AG09309 (cell line): ENCODE results near the gene CST7.

Source experiments
- DNase-seq: peaks from one replicate; pipeline ENCODE4 v3.0.0-alpha.2; 2010; ENCODE audit warnings: low read depth
- H3K4me3 ChIP-seq: 2 replicates; pipeline ENCODE4 v1.5.1; 2011; ENCODE audit warnings: mild to moderate bottlenecking, low read depth, low read length, moderate library complexity; ENCODE audit not compliant: control insufficient read depth
- CTCF ChIP-seq: IDR thresholded peaks from 2 replicates; pipeline ENCODE4 v1.5.1; 2011; ENCODE audit warnings: mild to moderate bottlenecking, low read depth, low read length, inconsistent platforms; ENCODE audit not compliant: insufficient read depth, control insufficient read depth; ENCODE audit errors: missing control alignments

Gene CST7

GRCh38 chr20:24951536-24952083, 2.5 kb downstream of the CST7 start:
- no peak for DNase-seq
- no peak for TF ChIP-seq CTCF
- no peak overlapping the region for H3K4me3 ChIP-seq

DNA sequence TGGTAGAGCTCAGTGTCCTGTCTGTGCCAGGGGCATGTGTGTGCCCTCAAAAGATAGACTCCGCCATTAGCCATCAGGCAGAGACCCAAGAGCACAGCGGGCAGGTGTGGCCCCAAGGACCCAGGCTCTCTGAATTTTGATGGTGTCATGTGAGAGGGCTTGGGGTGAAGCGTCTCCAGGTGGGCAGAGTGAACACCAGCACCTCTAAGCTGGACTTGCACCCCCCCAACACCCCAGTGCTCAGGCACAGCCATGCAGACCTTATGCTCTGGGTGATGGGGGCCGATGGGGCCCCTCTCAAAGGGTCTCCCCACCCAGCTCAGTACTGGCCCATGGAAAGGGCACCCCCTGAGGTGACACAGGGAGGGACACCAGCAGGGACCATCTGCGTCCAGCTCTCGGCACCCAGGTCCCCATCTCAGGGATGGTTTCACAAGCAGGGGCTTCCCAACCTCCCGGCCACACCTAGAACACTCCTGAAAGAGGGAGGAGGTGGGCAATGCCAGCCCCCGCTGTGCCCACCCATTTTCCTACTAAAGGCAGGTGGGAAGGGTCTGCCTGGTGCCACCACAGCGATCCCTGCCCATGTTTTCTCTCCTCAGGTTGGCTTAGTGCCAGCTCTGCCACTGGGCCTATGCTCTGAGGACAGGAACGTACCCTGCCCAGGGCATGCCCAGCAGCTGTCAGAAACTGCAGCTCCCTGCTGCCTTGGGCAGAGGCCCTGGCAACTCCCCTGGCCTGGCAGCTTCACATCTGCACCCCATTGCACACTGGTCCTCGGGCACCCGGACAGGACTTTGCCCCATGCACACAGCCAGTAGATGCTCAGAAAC, 3.5 kb downstream of the CST7 start:
- H3K4me3 ChIP-seq = no peak overlapping the region
- TF ChIP-seq CTCF = no peak
- DNase-seq = no peak

DNA sequence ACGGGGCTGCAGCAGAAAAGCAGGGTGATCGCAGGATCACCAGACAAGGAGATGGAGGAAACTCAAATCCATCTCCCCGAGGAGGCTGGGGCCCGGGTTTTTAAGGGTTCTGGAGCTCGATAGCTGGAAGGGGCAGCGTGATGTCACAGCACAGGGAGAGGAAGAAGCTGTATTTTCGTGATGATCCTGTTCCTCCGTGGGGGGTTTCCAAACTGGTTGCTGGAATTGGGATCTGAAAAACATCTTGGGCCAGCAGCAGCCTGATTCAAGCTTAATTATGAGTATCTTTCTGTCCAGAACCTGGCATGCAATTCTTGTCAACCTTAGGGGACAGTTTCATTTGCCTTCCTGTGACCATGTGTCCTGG, 4.1 kb downstream of the CST7 start:
- no peak for DNase-seq

GRCh38 chr20:24953621-24954133, 4.6 kb downstream of the CST7 start:
- TF ChIP-seq CTCF = no peak
- no peak overlapping the region for H3K4me3 ChIP-seq
- DNase-seq = no peak

More for the DNA sequence above, 4.1 kb downstream of the CST7 start:
- TF ChIP-seq CTCF = no peak
- no peak overlapping the region for H3K4me3 ChIP-seq

GRCh38 chr20:24954151-24954550, 5.1 kb downstream of the CST7 start:
- H3K4me3 ChIP-seq = no peak overlapping the region
- DNase-seq = no peak
- no peak for TF ChIP-seq CTCF

- TF ChIP-seq CTCF = no peak
Observed at GRCh38 chr20:24954566-24954965, 5.5 kb downstream of the CST7 start.

More at GRCh38 chr20:24954566-24954965, 5.5 kb downstream of the CST7 start:
- no peak for DNase-seq
- H3K4me3 ChIP-seq = no peak overlapping the region
